Dedifferentiated amniotic fluid mesenchymal stem cell (primary cell): ENCODE measurements around the gene PMEPA1.

ENCODE experiments used
- DNase-seq: peaks from one replicate; pipeline ENCODE4 v3.0.0-alpha.2; 2016; ENCODE audit errors: extremely low spot score

Gene PMEPA1

DNA sequence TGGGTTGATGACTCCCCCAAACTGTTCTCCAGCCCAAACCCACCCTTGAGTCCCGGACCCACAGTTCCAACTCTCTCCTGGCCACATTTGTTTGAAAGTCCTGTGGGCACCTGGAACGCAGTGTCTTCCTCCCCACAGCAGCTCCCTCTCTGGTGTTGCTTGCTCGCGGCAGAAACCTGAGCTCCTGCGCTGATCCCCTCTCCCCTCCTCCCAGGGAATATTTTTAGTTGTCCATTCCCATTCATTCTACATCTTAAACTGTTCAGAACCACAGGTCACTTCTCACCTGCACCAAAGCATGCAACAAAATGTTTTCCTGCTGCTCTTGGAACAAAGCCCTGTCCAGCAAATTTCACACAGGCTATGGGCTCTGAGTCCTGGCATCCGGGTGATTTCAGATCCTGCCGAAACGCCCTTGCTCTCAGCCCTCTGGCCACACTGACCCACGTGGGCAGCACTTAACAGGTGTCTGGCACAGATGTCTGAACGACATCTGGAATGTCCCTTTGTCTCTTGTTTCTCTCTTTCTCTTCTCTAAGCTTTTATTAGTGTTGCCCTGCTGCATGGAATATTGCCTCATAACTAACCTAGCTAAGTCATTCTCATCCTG, 27.0 kb upstream of the PMEPA1 start:
- DNase-seq: no peak

DNA sequence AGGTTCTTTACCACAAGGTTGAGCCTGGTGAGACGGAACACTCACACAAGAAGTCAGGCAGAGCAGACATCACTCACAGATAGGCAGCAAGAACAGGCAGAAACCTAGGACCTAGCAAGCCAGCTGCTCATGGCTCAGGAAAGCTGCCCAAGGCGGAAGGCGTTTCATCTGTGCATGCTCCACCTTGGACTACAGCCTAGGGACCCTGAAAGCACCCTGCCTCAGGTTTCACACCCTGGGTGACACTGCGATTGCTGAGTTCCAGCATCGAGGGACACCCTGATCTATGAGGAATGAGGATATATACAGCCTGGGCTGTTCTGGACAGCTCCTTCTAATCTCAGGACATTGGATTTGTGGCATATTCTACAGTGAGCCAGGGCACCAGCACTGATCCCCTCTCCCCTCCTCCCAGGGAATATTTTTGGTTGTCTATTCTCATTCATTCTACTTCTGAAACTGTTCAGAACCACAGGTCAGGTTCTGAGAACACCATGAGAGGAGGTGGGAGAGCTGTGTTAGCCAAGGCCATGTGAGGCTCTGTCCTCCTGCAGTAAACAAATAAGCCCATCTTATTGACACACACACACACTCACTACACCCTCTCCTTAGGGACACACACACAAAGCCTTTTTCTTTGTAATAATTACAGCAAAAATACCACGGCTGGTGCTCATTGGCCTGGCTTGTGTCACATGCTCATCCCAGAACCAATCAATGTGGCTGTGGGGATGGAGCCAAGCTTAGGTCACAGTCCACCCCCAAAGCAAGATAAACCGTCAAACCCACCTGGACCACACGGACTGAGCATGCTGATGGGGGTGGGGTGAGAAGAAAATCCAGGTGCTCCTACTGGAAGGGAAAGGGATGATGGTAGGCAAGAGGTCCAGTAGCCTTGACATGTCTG, 26.3 kb upstream of the PMEPA1 start:
- DNase-seq: no peak

DNA sequence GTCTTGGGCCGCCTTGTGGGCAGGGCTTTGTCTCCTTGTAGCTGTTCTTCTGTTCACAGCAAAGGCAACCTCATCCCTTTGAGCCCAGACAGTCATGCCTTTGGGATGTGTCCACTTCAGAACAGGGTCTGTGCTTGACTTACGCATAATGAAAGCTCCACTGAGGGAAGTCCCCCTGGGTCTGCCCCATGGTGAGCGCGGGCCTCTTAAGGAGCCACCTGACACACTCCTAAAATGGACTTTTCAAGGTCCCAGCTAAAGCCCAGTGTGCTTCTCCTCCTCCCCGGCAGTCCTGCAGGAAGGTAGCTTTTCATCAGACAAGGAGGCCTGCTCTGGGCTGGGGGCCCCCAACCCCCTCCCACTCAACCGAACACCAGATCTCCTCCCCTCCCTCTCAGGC, 24.9 kb upstream of the PMEPA1 start:
- no peak for DNase-seq

DNA sequence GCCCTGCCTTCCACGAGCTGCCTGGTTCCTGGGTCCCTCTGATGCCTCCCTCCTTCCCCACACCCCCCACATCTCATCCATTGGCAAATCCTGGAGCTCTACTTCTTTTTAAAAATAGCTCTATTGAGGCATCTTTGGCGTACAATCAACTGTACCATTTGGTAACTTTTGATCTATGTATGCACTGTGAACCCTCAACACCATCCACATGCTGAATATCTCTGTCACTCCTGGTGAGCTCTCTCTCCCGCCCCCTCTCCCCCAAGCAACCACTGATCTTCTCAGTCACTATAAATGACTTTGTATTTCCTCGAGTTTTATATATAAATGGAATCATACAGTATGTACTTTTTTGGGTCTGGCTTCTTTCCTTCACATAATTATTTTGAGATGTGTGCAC, 22.4 kb upstream of the PMEPA1 start:
- DNase-seq: no peak

DNA sequence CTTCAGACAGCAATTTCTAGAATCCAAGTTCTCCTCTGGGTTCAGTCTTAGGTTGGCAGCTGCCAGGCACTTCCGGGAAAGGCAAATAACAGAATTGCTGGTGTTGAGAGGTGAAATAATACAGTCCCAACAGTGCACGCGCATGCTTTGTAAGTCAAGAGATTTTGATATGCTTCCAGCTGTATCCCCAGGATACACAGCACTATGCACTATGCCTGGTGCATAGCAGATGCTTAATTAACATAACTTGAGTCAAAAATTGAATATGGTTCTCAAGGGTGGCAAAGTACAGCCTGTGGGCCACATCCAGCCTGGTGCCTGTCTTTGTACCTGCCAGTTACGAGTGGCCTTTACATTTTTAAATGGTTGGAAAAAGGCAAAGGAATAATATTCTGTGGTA, 18.9 kb upstream of the PMEPA1 start:
- DNase-seq: no peak

DNA sequence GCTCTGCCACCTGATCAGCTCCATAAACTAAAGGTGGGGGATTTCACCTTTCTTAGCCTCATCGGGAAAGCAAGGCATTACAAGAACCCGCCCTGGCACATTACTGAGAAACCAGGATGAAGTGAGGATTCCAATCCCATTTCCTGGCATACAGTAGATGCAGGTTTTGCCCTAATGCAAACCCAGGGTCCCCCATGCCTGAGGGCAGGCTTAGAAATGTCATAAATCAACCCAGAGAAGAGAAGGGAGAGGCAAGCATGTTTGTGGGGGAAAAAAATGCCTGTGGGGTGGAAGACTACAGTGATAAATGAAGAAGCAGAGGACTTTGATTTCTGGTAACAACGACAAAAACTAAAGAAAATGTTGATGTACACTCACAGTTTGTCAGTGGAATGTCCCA, 18.0 kb upstream of the PMEPA1 start:
- DNase-seq: no peak

DNA sequence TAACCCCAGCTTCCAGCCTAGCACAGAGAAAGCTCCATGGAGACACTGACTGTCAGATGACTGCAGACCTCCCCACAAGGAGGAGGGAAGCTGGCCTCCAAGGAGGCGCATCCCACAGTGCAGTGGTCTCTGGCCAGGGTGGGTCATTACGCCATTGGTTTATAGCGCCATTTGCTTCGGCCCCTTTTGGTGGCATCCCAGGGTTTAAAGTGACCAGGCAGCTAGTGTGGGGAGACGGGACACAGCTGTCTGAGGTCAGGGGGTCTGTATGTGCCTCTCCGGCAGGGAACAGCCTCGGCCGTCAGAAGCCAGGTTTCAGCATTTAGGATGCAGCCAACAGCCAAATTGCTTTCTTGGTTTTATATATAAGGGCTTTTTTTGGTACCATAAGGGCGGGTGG, 15.8 kb upstream of the PMEPA1 start:
- no peak for DNase-seq

DNA sequence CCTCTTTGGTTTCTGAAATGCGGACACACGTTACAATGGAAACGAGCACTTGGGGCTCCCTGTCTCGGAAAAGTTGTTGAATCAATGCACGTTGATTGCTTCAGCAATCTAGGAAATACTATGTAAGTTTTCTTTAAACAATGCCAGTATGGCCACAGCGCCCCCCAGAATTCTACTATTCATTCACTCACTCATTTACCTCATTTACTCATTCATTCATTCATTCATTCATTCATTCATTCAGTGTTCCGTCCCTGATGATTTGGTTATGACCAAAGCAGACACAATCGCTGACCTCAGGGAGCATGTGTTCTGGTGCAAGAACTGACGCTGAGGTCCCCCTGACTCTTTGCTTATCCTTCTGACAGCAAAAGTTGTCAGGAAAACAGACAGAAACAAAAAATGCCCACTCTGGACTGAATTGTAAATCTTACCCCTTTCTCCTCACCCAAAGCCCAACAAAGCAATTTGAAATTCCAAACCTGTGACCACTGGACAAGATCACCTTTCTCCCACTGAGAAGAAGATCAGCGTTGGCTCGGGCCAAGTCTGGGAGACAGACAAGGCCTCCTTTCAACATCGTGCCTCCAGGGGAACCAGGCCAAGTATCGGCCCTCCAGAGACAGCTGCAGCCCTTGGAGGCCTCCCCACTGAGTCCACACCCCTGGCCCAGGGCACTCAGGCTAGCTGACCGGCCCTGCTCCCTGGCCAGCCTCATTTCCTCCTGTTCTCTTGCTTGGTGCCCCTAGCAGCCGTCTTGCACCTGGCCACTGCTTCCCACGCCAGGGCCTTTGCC, 15.0 kb upstream of the PMEPA1 start:
- no peak for DNase-seq

DNA sequence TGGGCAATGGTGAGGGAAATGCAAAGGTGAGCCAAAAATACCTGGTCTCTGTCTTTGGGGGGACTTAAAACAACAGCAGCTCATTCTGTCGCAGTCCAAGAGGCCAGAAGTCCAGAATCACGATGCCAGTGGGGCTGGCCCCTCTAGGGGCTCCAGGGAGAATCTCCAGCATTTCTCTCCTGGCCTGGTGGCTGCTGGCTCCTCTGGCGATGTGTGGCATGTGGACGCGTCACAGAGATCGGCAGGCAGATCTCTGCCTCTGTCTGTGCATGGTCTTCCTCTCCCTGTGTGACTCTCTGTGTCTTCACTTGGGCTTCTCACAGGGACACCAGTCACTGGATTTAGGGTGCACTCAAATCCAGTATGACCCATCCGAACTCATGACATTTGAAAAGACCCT, 14.0 kb upstream of the PMEPA1 start:
- no peak for DNase-seq

DNA sequence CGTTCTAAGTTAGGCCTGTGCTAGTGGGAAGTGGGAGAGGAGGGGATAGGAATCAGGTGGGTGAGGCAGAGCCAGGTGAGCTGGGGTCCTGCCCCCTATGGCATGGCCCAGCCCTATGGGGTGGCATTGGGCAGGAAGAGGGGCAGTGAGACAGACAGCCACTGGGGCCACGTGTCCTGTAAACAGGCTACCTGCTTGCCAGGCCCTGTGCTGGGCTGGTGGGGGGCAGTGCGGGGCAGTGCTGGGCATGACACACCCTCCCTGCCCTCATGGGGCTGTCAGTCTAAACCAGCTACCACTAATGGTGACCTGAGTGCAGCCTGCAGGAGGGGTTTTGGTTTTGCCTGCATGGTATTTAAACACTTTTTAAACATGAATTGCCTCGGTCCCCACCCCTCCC, 10.1 kb upstream of the PMEPA1 start:
- no peak for DNase-seq

DNA sequence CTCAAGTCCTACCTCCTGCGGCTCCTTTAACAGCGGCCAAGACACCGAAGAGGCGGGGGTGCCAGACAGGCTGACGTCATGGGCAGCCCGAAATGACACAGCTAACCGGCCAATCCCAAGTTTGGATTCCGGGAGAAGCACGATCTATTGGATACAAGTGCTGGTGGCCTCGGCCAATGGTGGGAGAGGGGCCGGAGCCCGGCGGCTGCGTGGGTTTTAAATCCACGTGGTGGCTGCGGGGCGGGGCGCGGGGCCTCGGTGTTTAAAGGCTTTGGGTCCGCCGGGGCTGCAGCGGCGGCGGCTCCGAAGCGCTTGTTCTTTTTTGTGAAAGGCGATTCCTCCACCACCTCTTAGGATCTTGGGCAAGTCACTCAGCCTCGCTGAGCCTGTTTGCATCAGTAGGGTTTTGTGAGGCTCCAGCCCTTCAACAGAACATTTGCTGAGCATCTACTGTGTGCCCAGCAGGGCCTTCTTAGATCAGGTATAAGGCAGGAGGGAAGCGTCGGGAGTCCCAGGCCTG, 8.7 kb upstream of the PMEPA1 start:
- peak; percentile 98 for DNase-seq

DNA sequence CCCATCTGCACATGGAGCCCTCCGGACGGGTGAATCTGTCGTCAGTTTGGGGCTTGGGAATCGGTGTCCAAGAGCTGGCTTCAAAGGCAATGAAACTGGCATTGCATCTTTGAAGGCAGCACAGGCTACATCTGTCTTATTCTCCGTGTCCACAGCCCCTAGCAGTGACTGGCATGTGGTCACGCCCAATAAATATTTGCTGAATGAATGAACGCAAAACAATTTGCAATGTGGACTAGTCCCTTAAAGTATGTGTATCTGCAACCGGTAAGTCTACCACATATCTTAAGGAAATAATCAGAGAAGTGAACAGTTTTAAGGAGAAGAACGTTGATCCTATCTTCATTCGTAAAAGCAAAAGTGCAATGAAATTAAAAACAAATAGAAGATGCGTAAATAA, 8.0 kb upstream of the PMEPA1 start:
- DNase-seq: no peak

DNA sequence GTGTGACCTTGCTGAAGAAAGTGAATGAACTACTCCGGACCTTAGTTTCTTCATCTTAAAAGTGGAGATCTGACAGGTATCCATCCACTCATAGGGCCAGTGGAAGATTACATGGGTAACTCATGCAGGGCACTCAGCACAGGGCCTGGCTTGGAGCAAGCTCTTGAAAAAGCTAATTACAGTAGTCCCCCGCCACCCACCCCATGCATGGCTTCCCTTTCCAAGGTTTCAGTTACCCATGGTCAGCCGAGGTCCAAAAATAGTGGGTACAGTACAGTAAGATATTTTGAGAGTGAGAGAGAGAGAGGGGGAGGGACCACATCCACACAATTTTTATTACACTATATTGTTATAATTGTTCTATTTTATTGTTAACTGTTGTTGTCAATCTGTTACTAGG, 7.1 kb upstream of the PMEPA1 start:
- no peak for DNase-seq

DNA sequence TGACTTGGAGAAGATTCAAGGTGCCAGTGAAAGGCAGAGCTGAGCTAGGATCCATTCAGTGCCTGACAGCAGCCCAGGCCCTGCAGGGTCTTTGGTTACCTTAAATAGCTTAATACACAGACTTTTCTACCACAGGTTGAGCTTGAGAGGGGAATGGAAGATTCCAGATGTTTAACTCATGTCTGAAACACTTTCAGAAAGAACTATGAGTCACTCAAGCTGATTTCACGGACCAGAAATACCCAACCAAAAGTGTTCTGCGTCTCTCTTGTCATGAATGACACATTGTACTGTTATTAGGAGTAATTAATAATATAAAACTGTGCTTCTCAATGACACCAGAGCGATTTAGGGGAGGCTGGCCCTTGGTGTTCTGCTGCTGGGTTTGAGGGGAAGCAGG, 6.4 kb upstream of the PMEPA1 start:
- peak; percentile 65 for DNase-seq

DNA sequence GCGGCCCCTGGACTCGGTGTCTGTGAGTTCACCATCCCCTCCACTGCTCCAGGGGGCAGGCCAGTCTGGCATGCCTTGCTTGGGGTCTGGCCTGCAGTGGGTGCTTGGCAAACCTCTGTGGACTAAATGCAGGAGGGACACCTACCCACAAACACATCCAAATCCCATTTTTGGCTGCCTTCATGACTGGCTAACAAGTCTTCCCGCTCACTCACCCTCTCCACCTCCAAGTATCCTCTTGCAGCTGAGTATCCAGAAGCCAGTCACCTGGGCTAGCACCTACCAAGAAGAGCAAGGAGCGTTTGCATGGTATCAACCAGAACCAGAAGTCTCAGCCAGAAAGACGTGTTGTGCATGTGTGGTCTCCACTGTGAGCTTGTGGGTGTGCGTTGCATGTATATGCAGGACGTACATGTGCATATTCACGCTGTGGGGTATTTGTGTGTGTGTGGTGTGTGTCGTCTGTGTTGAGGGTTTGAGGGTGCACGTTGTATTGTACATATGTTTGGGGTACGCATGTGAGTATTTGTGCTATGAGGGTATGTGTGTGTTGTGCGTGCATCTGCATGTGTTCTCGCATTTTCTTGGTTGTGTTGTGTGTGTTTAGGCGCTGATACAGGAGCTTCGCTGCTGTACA, 5.6 kb upstream of the PMEPA1 start:
- DNase-seq: no peak

DNA sequence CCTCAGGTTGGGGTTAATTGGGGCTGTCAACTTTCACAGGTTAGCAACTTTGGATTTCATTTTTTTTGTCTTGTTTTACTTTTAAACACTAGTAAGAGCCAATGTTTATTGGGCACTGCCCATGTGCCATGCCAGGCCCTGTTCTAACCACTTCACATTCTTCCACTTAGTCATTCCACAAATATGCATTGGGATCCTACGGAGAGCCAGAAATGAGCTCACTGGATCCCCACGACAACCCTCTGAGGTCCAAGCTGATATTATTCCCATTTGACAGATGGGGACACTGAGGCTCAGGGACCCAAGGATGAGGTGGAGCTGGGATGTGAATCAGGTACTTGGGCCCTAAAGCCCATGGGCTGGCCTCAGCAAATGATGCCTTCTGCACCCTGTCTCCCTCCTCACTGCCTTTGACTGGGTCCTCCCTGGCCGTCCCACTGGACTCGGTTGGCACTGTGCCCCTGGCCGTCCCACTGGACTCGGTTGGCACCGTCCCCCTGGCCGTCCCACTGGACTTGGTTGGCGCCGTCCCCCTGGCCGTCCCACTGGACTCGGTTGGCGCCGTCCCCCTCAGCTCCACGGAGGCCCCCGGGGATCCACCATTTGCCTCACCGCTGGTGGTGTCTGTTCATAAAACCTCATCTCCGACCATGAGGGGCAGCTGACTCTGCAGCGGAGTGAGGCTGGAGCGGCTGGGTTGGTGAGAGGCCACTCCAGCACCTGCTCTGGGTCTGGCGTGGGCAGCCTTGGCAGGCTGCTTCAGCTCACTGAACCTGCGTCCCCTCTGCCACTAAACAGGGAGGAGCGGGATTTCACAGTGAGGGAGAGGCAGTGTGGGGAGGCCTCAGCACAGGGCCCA, 4.8 kb upstream of the PMEPA1 start:
- peak; percentile 31 for DNase-seq

DNA sequence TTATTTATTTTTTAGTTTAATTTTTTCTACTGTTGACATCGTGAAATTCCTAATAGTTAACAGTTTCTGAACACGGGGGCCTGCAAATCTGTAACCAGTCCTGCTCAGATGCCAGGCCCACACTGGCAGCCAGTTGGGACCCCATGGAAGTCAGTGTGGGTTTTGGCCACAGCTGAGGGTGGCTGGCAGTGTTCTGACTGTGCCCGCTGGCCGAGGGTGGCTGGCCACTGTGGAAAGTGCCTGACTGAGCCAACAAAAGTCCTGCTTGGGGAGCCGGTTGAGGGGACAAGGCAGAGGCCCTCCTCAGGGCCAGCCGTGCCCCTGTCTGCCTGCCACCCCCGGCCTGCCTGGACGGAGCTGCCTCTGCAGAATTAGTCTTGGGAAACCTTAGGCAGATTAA, 4.1 kb upstream of the PMEPA1 start:
- no peak for DNase-seq

DNA sequence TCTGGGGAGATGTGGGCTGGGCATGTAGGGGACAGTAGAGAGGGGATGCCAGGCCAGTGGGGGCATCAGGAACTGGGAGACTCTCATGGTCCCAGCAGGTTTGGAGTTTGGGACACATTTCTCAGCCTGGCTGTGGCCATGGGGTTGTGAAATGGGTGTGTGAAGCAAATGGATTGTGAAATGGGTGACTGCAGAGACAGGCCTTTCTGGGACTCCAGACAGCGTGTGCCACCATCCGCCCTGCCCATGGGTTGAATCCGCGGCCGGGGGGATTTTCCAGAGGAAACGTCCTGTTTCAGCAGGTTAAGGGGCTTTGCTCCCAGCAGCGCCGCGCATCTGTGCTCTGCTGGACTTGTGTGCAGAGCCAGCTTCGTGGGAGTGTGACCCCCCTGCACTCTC, 3.7 kb upstream of the PMEPA1 start:
- DNase-seq: no peak

DNA sequence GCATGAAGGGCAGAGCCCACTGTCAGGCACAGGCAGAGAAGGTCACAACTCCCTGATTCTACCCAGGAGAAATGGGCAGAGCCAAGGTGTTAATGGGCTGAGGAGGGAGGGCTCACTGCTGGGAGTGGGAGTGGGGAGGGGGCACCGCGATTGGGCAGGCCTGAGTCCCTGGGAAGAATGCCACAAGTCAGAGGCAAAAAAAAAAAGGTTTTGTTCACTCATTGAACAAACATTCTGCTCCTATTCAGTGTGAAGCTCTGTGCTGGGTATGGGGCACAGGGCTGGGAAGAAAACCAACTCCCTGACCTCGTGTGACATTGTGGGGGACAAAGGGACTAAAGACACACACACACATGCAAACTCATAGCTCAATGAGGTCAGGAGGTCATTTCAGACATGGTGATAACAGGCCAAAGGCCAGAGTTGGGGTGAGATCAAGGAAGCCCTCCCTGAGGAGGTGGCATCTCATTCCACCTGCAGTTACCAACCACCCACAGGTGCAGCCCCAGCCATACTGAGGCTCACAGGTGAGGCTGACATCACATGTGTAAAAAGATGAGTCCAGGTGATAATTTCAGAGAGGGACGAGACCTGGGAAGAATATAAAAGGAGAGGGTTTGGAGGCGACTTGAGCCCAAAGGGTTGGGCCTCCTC, 3.2 kb upstream of the PMEPA1 start:
- DNase-seq: no peak

DNA sequence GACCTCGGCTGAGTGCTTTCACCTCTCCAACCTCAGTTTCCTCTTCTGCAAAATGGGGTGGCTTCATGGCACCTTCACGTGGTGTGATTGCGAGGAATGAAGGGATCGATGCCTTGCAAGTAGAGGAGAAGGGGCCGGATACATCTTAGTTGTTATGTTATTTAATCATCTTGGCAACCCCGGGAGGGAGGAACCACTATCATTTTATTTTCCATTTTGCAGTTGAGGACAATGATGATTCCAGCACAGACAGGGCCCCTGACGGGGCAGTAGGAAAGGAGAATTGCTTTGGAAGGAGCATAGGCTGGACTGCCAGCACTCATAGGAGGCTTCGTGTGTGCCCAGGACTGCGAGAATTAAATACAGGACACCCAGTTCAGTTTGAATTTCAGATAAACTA, 2.5 kb upstream of the PMEPA1 start:
- DNase-seq: no peak

DNA sequence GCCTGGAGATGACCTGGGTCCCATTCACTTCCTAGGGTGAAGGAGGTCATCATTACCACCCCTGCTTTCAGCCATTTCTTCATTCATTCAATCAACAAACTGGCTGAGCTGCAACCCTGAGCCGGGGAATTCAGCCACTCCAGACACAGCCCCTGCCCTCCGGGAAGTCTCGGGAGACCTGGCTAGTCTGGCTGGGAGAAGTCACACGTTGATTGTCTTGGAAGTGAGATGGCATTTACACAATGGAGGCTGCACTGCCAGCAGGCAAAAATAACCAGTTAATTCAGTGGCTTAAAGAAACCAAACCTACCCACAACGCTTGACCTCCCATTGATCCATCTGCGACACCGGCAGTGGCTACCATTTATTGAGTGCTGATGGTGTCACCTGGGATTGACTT, 2.0 kb upstream of the PMEPA1 start:
- no peak for DNase-seq
